ENCODE measurements around the gene IRAK1BP1.

DNA sequence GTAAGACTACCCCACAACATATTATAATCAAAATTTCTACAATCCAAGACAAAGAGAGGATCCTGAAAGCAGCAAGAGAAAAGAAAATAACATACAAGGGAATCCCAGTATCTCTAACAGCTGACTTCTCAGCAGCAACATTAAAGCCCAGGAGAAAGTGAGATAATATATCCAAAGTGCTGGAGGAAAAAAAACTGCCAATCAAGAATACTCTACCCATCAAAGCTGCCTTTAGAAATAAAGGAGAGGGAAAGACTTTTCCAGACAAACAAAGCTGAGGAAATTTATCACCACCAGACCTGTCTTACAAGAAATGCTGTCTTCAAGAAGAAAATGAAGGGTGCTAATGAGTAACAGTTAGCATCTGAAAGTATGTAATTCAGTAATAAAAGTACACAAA is 43.3 kb upstream of the IRAK1BP1 start:
- TF ChIP-seq TAF1 (IDR thresholded peaks at IDR 0.05; ENCODE audit: borderline replicate concordance, low read depth, low read length): no peak
- no peak for TF ChIP-seq POLR2A (IDR thresholded peaks at IDR 0.05; ENCODE audit: low read depth, low read length)
- no peak for TF ChIP-seq POLR2AphosphoS5 (IDR thresholded peaks at IDR 0.05; ENCODE audit: low read depth, low read length)

Data from GM12892 (cell line).